ENCODE measurements around the gene ZBTB8OS.

- TF ChIP-seq EZH2 (IDR thresholded peaks at IDR 0.05), result no peak
- TF ChIP-seq POLR2AphosphoS5 (IDR thresholded peaks at IDR 0.05; ENCODE audit: borderline replicate concordance, low read depth, low read length), result no peak
Measured at GRCh38 chr1:32600034-32600433, 50.3 kb downstream of the ZBTB8OS start.

All from SK-N-MC (cell line).